KMS-11 (cell line): Measurements from ENCODE around the gene SYT17.

Source experiments
- H2AFZ ChIP-seq: fragments of 200-600 bp; sonication (generic); 2 replicates; pipeline ENCODE4 v1.6.1; 2016; ENCODE audit warnings: antibody characterized with exemption, mixed run types, low read depth
- H3K27ac ChIP-seq: fragments of 200-600 bp; sonication (generic); 2 replicates; pipeline ENCODE4 v1.6.1; 2016; ENCODE audit warnings: mild to moderate bottlenecking, mixed run types
- H3K27me3 ChIP-seq: fragments of 200-600 bp; sonication (generic); 2 replicates; pipeline ENCODE4 v1.6.1; 2017; ENCODE audit warnings: mild to moderate bottlenecking, low read depth, mixed run types, moderate library complexity; ENCODE audit not compliant: insufficient read depth
- H3K36me3 ChIP-seq: fragments of 200-600 bp; sonication (generic); 2 replicates; pipeline ENCODE4 v1.6.1; 2017; ENCODE audit warnings: mild to moderate bottlenecking, mixed run types; ENCODE audit not compliant: insufficient read depth
- H3K4me1 ChIP-seq: fragments of 200-600 bp; sonication (generic); 2 replicates; pipeline ENCODE4 v1.6.1; 2016; ENCODE audit warnings: mild to moderate bottlenecking, low read depth, mixed run types; ENCODE audit not compliant: poor library complexity, severe bottlenecking
- H3K4me2 ChIP-seq: fragments of 200-600 bp; sonication (generic); 2 replicates; pipeline ENCODE4 v1.7.0; 2016; ENCODE audit warnings: mild to moderate bottlenecking, mixed run types
- H3K4me3 ChIP-seq: fragments of 200-600 bp; sonication (generic); IDR thresholded peaks from 2 replicates; pipeline ENCODE4 v1.6.1; 2017; ENCODE audit warnings: low read depth, low read length, mixed read lengths; ENCODE audit not compliant: insufficient read depth
- H3K79me2 ChIP-seq: fragments of 200-600 bp; sonication (generic); 2 replicates; pipeline ENCODE4 v1.6.1; 2016; ENCODE audit warnings: low read depth, mixed run types; ENCODE audit not compliant: insufficient read depth
- H3K9ac ChIP-seq: fragments of 200-600 bp; sonication (generic); 2 replicates; pipeline ENCODE4 v1.6.1; 2016; ENCODE audit warnings: mild to moderate bottlenecking, mixed run types
- H4K20me1 ChIP-seq: fragments of 200-600 bp; sonication (generic); 2 replicates; pipeline ENCODE4 v1.6.1; 2016; ENCODE audit warnings: mild to moderate bottlenecking, mixed run types; ENCODE audit not compliant: insufficient read depth
- CTCF ChIP-seq: fragments of 200-600 bp; sonication (generic); conservative IDR thresholded peaks from 2 replicates; pipeline ENCODE4 v1.6.1; 2017; ENCODE audit warnings: low read depth, mild to moderate bottlenecking, antibody characterized with exemption, low read length, moderate library complexity, mixed read lengths

The SYT17 gene

GRCh38 chr16:19235886-19236285 lies 67.8 kb downstream of the SYT17 start:
- no peak overlapping the region for H3K4me3 ChIP-seq
- H3K27ac ChIP-seq: no peak overlapping the region
- H3K79me2 ChIP-seq: no peaks in the 10 kb centered on the region
- H2AFZ ChIP-seq: no peak overlapping the region
- no peak overlapping the region for H3K9ac ChIP-seq
- TF ChIP-seq CTCF: no peak
- H3K27me3 ChIP-seq: no peaks in the 10 kb centered on the region
- H4K20me1 ChIP-seq: no peaks in the 10 kb centered on the region
- no peaks in the 10 kb centered on the region for H3K36me3 ChIP-seq
- no peak overlapping the region for H3K4me2 ChIP-seq
- H3K4me1 ChIP-seq: no peaks in the 10 kb centered on the region

GRCh38 chr16:19236561-19237209 lies 68.6 kb downstream of the SYT17 start:
- no peaks in the 10 kb centered on the region for H3K27me3 ChIP-seq

GRCh38 chr16:19238406-19238805 lies 70.4 kb downstream of the SYT17 start:
- H3K27ac ChIP-seq: no peak overlapping the region
- TF ChIP-seq CTCF: no peak
- H3K9ac ChIP-seq: no peak overlapping the region
- H4K20me1 ChIP-seq: no peaks in the 10 kb centered on the region
- no peaks in the 10 kb centered on the region for H3K27me3 ChIP-seq
- no peak overlapping the region for H3K4me2 ChIP-seq
- no peak overlapping the region for H3K4me3 ChIP-seq
- H3K36me3 ChIP-seq: no peaks in the 10 kb centered on the region
- H3K79me2 ChIP-seq: no peaks in the 10 kb centered on the region
- H3K4me1 ChIP-seq: no peaks in the 10 kb centered on the region
- H2AFZ ChIP-seq: no peak overlapping the region

More at GRCh38 chr16:19236561-19237209, 68.6 kb downstream of the SYT17 start:
- no peak for TF ChIP-seq CTCF
- H3K79me2 ChIP-seq: no peaks in the 10 kb centered on the region
- no peak overlapping the region for H2AFZ ChIP-seq
- H3K27ac ChIP-seq: no peak overlapping the region
- no peaks in the 10 kb centered on the region for H3K36me3 ChIP-seq
- H3K4me2 ChIP-seq: no peak overlapping the region
- no peak overlapping the region for H3K4me3 ChIP-seq
- H4K20me1 ChIP-seq: no peaks in the 10 kb centered on the region
- no peaks in the 10 kb centered on the region for H3K4me1 ChIP-seq
- no peak overlapping the region for H3K9ac ChIP-seq

GRCh38 chr16:19239511-19240155 lies 71.6 kb downstream of the SYT17 start:
- no peak overlapping the region for H3K4me2 ChIP-seq
- H3K27ac ChIP-seq: no peak overlapping the region
- H2AFZ ChIP-seq: no peak overlapping the region
- no peaks in the 10 kb centered on the region for H4K20me1 ChIP-seq
- no peaks in the 10 kb centered on the region for H3K27me3 ChIP-seq
- no peaks in the 10 kb centered on the region for H3K4me1 ChIP-seq
- no peak for TF ChIP-seq CTCF
- H3K36me3 ChIP-seq: no peaks in the 10 kb centered on the region
- H3K9ac ChIP-seq: no peak overlapping the region
- no peaks in the 10 kb centered on the region for H3K79me2 ChIP-seq
- no peak overlapping the region for H3K4me3 ChIP-seq
